ENCODE data around the gene SECISBP2.

- no peak for TF ChIP-seq CTCF (IDR thresholded peaks at IDR 0.05)
- no peak for TF ChIP-seq EZH2phosphoT487 (IDR thresholded peaks at IDR 0.05)
- TF ChIP-seq EZH2 (IDR thresholded peaks at IDR 0.05), result no peak
Observed at GRCh38 chr9:89346696-89347095, 28.4 kb downstream of the SECISBP2 start.
